Suppressor macrophage treated with lipopolysaccharide for 4 hours (primary cell): ENCODE data around the gene ZNG1A.
"Not testable (repeated sequence)": the region's sequence is repeated elsewhere in the genome, so short reads cannot be mapped to it uniquely, and the experiment has no call there.

Experiments
- DNase-seq: peaks from one replicate; pipeline ENCODE4 v3.0.0-alpha.2; 2020

Gene ZNG1A

DNA sequence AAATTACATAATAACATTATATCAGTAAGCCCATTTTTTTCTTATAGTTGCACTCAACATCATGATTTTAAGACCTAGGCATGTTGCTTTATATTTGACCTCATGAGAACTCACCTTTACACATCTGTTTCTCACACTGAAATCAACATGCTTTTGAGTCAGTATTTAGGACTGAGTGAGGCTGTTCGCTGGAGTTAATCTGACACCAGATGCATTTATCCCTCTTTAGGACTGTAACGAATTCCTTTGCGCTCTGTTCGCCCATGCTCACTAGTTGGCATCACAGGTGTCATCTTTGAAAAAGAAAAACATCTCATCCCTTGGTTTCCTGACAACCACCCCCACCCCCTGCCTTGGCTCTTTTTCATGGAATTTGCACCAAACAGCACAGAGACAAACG is 84.9 kb downstream of the ZNG1A start:
- DNase-seq, result not testable (repeated sequence)

DNA sequence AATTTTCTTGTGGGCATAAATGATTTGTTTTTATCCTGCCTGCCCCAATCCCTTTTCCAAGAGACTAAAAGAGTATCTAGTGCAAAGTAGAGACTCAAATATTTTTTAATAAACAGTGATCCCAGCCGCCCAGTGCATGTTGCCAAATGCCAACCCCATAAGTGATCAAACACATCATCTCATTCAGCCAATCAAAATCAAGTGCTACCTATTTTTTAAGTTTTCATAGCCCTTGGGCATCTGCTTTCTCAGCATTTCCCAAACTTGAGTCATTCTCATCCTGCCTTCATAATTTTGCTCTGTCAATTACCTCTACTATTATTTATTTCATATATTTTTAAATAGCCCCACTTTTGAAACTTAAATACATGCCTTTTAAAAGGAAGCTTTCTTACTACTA is 88.0 kb downstream of the ZNG1A start:
- DNase-seq, result not testable (repeated sequence)

DNA sequence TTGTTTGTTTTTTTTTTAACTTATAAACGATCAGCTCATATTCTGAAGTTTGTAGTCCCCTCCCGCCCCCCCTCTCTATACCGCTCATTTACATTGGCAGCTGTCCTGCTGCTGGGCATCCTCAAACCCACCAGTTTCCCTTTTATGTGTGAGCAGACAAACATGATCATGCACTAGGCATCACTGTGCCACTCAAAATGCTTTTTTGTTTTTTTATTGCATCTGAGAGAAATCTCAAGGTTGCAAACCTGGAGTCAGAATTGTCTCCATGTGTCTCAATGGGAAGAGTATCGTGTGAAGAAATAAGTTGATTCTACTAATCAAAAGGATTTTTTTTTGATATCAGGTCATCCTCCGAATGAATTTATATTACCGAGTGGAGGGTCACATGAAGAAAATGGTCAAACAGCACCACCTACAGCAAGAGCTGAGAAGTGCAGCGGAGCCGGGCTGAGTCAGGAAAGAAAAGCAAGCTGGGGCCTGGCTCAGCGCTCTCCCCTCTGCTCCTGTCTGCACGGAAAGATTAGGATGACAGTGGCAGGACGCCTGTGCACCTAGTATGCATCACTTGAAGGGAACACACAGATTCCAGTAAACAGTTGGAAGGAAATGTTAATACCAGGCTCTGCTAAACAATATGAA is 90.3 kb downstream of the ZNG1A start:
- DNase-seq, result not testable (repeated sequence)

DNA sequence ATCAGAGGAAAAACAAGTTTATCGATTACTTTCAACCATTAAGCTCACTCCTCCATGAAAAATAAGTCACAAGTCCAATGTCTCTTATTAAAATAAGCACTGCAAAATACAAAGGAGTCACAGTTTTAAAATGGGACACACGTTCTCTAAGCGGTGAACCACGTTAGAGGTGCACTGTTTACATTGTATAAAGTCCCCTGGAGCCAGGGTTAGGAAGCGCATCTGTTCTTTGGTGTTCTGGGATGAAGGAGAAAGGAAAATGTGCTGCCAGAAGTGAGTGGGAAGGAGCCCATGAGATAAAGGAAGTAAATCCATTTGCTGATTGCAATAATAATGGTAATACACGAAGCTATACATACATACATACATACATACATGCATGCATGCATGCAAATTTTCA is 91.0 kb downstream of the ZNG1A start:
- DNase-seq, result not testable (repeated sequence)

DNA sequence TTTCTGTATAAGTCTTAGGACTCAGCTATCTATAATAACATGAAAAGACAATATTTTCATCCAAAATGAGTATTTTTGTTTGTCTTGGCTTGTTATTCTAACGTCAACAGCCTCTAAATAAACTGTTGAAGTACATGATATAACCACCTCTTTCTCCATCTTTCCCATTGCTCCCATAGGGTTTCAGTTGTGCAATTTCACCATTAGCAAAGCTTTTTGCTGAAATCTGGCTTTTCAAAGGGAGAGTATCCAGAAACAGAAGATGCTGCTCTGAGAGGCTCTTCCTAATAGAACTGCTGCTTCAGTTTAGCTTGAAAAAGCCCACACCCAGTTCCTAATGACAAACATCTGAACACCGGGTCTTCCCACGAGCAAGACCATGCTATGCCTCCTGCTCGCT is 91.8 kb downstream of the ZNG1A start:
- not testable (repeated sequence) for DNase-seq

DNA sequence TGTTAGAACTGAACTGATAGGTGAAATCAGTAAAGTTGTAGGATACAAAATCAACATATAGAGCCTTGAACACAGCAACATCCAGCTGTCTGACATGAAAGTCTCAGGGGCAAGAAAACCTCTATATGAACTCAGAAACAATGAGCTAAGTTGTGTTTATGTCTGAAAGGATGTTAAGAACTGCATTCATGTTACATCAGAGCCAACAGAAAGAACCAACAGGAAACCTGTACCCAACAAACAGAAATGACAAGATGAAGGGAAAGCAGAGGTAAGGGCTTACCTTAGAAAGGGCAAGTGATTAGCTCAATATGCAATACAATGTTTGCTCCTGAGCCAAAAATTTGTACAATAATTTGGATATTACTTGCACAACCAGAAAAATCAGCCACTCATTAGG is 92.2 kb downstream of the ZNG1A start:
- DNase-seq, result not testable (repeated sequence)

DNA sequence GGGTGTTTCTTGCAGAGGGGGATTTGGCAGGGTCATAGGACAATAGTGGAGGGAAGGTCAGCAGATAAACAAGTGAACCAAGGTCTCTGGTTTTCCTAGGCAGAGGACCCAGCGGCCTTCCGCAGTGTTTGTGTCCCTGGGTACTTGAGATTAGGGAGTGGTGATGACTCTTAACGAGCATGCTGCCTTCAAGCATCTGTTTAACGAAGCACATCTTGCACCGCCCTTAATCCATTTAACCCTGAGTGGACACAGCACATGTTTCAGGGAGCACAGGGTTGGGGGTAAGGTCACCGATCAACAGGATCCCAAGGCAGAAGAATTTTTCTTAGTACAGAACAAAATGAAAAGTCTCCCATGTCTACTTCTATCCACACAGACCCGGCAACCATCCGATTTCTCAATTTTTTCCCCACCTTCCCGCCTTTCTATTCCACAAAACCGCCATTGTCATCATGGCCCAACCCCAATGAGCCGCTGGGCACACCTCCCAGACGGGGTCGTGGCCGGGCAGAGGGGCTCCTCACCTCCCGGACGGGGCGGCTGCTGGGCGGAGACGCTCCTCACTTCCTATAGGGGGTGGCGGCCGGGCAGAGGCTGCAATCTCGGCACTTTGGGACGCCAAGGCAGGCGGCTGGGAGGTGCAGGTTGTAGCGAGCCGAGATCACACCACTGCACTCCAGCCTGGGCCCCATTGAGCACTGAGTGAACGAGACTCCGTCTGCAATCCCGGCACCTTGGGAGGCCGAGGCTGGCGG is 95.7 kb downstream of the ZNG1A start:
- DNase-seq, result not testable (repeated sequence)

DNA sequence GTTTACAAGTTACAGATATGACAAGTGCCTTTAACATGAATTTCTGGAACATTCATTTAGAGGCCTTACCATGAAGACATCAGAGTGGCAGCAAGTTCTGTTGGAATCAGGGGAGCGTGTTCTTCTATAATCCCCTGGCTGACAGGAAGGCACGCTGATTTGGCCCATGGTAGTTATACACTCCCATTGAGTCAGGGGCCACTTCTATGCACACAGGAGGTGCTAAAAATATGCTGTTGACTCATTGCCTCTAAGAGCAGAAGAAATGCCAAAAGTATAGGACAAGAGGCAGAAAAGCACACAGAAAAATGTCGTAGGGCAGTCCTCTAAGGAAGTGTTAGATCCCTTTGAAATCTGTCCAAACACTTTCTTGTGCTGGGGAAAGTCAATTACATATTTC is 100.5 kb downstream of the ZNG1A start:
- not testable (repeated sequence) for DNase-seq

DNA sequence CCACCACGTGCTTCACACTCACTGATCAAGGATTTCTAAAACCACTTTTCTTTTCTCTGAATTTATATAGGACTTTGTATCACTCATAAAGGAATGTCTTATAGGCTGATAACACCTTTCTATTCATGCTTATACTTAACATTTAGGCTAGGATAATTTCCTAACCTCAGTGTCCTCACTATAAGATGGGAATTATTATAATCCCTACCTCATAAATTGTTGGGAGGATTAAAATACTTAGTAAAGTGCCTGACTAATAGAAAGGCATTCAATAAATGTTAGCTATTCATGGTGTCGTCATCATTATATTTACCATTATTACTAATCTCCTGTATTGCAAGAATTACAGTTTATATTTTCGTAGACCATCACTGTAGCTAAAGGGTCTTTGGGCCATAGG is 102.5 kb downstream of the ZNG1A start:
- DNase-seq, result not testable (repeated sequence)

DNA sequence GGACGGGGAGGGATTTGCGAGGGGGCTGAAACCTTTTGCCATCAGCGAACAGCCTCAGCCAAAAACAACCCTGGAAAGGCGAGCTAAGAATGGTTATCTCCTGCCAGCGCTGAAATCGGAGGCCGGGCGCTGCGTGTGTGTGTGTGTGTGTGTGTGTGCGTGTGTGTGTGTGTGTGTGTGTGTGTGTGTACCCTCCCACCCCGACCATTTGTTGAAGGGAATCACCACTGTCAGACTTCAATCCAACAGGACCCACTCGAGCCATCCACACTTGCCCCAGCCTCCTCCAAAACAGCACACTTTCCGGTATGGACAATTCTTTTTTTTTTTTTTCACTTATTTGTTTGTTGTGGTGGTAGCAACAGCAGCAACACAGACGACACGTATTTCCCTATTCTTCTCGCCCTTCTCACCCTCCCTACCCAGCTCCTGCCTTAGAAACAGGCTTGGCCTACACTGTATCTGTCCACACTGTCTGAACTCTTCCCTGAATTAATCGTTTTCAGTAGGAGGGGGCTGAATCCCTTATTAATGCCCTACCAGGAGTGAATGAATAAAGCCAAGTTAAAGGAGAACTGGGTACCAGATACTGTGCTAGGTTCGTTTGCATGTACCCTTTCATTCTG is 104.8 kb downstream of the ZNG1A start:
- not testable (repeated sequence) for DNase-seq

DNA sequence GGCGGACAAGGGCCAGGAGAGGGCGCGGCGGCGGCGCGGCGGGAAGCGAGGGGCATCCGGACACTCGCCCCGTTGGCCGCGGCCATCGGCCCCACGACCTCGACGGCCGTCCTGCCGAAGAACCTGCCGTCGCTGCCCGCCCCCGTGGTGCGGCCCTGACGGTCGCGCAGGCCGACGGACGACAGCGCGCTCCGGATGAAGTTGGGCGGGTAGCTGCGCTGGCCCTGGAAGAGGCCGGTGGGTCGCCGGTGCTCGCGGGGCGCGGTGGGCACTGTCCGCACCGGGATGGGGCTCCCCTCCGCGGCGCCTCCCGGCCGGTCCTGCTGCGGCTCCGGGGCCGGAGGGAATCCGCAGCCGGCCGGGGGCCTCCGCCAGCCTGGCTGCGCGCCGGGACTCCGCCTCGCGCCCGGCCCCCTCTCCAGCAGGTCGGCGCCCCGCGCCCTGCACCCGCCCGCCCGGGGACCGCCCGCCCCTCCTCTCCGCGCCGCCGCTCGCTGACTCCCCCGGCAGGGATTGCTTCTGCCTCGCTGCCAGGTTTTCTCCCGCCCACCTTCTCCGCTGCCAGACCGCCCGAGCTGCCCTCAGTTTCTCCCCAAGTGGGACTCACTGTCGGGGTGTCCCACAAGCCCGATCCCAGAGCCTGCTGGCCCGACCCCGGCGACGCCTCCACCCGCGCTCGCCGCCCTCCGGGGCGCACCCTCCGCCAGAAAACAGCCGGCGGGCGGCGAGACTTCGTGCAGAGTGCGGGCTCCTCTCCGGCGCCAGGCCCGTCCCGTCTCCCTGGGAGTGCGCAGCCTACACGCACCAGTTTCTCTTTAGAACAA is 105.6 kb downstream of the ZNG1A start:
- DNase-seq, result peak; percentile 10
